ENCODE data around the gene ZBTB16. TPM values are rescaled to one million over a fixed set of nuclear protein-coding genes. Genes with fewer than 3 reads are reported as not detected.

ZBTB16 gene
- total RNA-seq, 1 donor from 2014 or later = 171 TPM

- no peak for DNase-seq
Observed at GRCh38 chr11:114275280-114275679, 215.8 kb downstream of the ZBTB16 start.

DNA sequence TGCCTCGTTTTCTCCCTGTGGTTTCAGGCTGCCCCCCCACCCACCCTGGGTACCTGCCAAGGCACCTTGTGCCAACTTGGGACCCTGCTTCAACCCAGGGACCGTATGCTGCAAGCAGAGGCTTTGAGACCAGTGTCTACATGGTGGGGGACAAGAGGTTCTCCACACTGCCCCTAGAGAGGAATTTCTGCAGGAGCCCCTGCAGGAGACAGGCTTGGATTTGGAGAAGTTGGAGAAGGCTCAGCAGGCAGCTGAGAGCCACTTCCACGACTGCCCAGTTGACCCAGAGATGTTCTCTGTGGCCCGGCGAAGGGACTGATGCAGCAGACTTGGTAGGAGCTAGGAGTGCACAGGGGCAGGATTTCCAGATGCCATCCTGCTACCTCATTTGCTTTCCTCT is 216.6 kb downstream of the ZBTB16 start:
- no peaks in the 10 kb centered on the region for H3K9me3 ChIP-seq
- H3K27me3 ChIP-seq (ENCODE audit: low read depth) = no peaks in the 10 kb centered on the region
- H3K36me3 ChIP-seq = no peaks in the 10 kb centered on the region
- DNase-seq (no peak), ATAC-seq (no peak)
- intact Hi-C loops (cut with DNase I) = no loop called here
- peaks cover 12% of the 10 kb centered on the region for H3K4me1 ChIP-seq
- H3K27ac ChIP-seq = no peak overlapping the region
- TF ChIP-seq, protein P1, sequence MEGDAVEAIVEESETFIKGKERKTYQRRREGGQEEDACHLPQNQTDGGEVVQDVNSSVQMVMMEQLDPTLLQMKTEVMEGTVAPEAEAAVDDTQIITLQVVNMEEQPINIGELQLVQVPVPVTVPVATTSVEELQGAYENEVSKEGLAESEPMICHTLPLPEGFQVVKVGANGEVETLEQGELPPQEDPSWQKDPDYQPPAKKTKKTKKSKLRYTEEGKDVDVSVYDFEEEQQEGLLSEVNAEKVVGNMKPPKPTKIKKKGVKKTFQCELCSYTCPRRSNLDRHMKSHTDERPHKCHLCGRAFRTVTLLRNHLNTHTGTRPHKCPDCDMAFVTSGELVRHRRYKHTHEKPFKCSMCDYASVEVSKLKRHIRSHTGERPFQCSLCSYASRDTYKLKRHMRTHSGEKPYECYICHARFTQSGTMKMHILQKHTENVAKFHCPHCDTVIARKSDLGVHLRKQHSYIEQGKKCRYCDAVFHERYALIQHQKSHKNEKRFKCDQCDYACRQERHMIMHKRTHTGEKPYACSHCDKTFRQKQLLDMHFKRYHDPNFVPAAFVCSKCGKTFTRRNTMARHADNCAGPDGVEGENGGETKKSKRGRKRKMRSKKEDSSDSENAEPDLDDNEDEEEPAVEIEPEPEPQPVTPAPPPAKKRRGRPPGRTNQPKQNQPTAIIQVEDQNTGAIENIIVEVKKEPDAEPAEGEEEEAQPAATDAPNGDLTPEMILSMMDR (IDR thresholded peaks at IDR 0.05) = no peak
- H3K4me3 ChIP-seq = no peak overlapping the region

More at GRCh38 chr11:114275280-114275679, 215.8 kb downstream of the ZBTB16 start:
- no peak overlapping the region for H3K4me3 ChIP-seq
- H3K27me3 ChIP-seq (ENCODE audit: low read depth) = no peaks in the 10 kb centered on the region
- peaks cover 6% of the 10 kb centered on the region for H3K4me1 ChIP-seq
- H3K36me3 ChIP-seq = no peaks in the 10 kb centered on the region
- H3K27ac ChIP-seq = no peak overlapping the region
- TF ChIP-seq, protein P1 (IDR thresholded peaks at IDR 0.05) = no peak
- intact Hi-C loops (cut with DNase I) = no loop called here
- H3K9me3 ChIP-seq = no peaks in the 10 kb centered on the region
- no peak for ATAC-seq

GRCh38 chr11:114277637-114278341 is 218.3 kb downstream of the ZBTB16 start:
- Histone ChIP-seq H3K27me3 (ENCODE audit: low read depth) (no peaks in the 10 kb centered on the region), H3K9me3 (no peaks in the 10 kb centered on the region), H3K36me3 (no peaks in the 10 kb centered on the region), H3K27ac (no peak overlapping the region), H3K4me3 (no peak overlapping the region), H3K4me1 (peaks cover 18% of the 10 kb centered on the region)
- no peak for ATAC-seq
- TF ChIP-seq, protein P1 (IDR thresholded peaks at IDR 0.05) = no peak
- intact Hi-C loops (cut with DNase I) = no loop called here
- no peak for DNase-seq

DNA sequence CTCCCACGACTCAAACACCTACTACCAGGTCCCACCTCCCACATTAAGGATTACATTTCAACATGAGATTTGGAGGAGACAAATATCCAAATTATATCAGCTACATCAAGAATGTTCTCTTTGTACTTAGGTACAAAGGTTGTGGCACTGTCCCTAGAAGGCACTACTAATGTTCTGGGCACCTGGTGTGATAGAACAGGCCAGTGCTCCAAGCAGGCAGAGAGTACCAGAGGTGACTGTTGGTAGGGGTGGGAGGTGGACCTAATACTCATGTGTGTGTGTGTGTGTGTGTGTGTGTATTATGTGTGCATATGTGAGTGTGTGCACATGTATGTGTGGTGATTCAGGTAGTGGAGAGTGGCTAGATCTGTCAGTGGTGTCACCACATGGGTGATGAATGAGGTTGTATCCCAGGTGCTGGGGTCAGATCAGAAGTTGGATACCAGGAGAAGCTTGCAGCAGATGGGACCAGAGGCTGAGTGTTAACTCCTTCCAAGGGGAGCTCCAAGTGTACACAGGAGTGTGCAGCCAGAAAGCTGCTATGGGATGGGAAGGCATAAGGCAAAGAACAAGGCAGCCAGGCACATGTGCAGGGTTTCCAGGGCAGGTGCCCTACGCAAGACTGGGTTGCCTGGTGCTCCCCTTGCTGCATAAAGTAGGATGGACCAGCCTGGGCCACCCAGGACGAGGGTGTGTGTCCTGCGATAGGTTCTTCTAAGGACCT is 219.0 kb downstream of the ZBTB16 start:
- ATAC-seq = no peak
- Histone ChIP-seq H3K9me3 (no peaks in the 10 kb centered on the region), H3K4me3 (no peak overlapping the region), H3K27ac (no peak overlapping the region), H3K4me1 (peaks cover 18% of the 10 kb centered on the region), H3K27me3 (ENCODE audit: low read depth) (no peaks in the 10 kb centered on the region), H3K36me3 (no peaks in the 10 kb centered on the region)
- intact Hi-C loops (cut with DNase I) = no loop called here
- DNase-seq = no peak
- TF ChIP-seq, protein P1 (IDR thresholded peaks at IDR 0.05) = no peak

- intact Hi-C loops (cut with DNase I) = no loop called here
- Histone ChIP-seq H3K36me3 (no peaks in the 10 kb centered on the region), H3K27me3 (ENCODE audit: low read depth) (no peaks in the 10 kb centered on the region), H3K4me1 (peaks cover 24% of the 10 kb centered on the region), H3K4me3 (no peak overlapping the region), H3K27ac (peak overlapping the region; percentile 66), H3K9me3 (no peaks in the 10 kb centered on the region)
- DNase-seq (no peak), ATAC-seq (peak; percentile 2 to 11)
- TF ChIP-seq, protein P1 (IDR thresholded peaks at IDR 0.05) = no peak
Observed at GRCh38 chr11:114279792-114280546, 220.5 kb downstream of the ZBTB16 start.

All from lower lobe of right lung (tissue), 2 donors.